ENCODE data around the gene KLK13. TPM values are rescaled to one million over a fixed set of nuclear protein-coding genes. Genes with fewer than 3 reads are reported as not detected.

The KLK13 gene
- total RNA-seq, 4 donors from 2014 or later: 0.63 TPM; not detected in 3

DNA sequence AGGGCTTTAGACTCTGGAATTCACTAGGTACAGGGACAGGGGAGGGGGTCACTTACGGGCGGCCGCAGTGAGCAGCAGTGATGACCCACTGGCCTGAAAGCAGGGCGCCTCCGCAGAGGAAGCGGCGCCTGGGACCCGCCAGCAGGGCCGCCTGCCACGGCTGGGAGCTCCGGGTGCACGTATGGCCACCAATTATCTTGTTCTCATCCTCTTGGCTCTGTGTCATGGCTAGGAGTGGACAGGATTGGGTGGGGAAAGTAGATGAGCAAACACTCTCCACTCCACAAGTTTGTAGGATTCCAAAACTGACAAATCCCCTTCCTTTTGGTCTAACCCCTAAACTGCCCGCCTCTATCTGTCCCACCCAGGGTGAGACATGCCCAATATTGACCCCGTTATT is 16.6 kb upstream of the KLK13 start:
- Histone ChIP-seq H3K9me3 (no peaks in the 10 kb centered on the region), H3K36me3 (no peaks in the 10 kb centered on the region), H3K27me3 (peaks cover 0 to 3% of the 10 kb centered on the region in 2 donors), H3K4me3 (no peak overlapping the region), H3K27ac (no peak overlapping the region), H3K4me1 (no peaks in the 10 kb centered on the region)
- no peak for DNase-seq (ENCODE audit: low spot score in 2 of 2)
- 85 to 90% methylated on average over 14 of the region's 14 CpGs for WGBS, 2 donors
- TF ChIP-seq CTCF (IDR thresholded peaks at IDR 0.05) (no peak), POLR2A (IDR thresholded peaks at IDR 0.05) (no peak), EP300 (IDR thresholded peaks at IDR 0.05) (no peak)

DNA sequence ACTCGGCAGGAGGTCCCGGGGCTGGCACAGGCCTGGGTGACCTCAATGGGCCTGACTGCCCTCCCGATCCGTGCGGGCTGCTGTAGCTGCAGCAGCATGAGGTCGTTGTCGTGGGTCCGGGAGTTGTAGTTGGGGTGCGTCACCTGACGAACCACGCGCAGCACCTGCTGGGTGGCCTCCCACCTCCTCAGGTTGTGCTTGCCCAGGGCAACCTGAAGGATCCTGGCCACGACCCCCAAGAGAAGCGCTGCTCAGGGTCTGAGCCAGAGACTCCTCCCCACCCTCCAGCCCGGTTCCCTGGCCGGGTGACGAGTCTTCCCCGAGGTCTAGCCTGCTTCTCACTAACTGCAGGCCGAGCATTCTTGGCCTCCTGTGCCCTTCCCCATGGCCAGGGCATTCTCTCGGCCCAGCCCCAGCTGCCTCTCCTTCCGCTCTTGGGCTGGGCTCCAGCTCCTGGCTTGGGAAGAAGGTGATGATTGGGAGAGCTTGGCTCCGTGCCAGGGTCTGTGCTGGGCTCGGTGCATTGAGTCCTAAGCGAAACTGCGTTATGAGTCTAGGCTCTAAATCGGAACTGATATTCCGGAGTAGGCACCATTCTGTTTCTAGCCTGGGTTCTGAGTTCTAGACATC is 14.7 kb upstream of the KLK13 start:
- peaks cover 0 to 3% of the 10 kb centered on the region in 2 donors for H3K27me3 ChIP-seq
- no peak overlapping the region for H3K4me3 ChIP-seq
- no peaks in the 10 kb centered on the region for H3K9me3 ChIP-seq
- H3K27ac ChIP-seq: no peak overlapping the region
- TF ChIP-seq POLR2A (IDR thresholded peaks at IDR 0.05) (no peak), CTCF (IDR thresholded peaks at IDR 0.05) (no peak), EP300 (IDR thresholded peaks at IDR 0.05) (no peak)
- no peaks in the 10 kb centered on the region for H3K36me3 ChIP-seq
- 69 to 72% methylated on average over 21 to 23 of the region's 27 CpGs for WGBS, 2 donors
- no peaks in the 10 kb centered on the region for H3K4me1 ChIP-seq
- peak in 1 of 2 donors; percentile 23 for DNase-seq (ENCODE audit: low spot score in 2 of 2)

DNA sequence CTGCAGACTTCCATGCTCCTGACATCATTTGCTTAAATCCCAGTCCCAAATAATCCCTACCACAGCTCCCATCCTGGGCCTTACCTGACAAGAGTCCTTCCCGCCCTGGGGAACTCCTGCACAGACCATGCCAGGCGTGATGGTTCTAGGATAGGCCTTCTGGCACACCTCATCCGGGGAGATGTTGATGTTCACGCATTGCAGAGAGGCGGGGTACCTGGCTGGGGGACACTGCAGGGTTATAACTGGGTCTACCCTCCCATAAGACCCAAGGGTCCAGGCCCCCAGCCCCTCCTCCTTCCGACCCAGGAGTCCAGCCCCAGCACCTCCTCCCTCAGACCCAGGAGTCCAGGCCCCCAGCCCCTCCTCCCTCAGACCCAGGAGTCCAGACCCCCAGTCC is 13.8 kb upstream of the KLK13 start:
- Histone ChIP-seq H3K9me3 (peaks cover 0 to 6% (median 0%) of the 10 kb centered on the region in 4 donors), H3K27me3 (peaks cover 0 to 3% of the 10 kb centered on the region in 2 donors), H3K4me1 (no peaks in the 10 kb centered on the region), H3K36me3 (no peaks in the 10 kb centered on the region), H3K27ac (no peak overlapping the region), H3K4me3 (no peak overlapping the region)
- 80 to 84% methylated on average over 6 of the region's 6 CpGs for WGBS, 2 donors
- TF ChIP-seq POLR2A (IDR thresholded peaks at IDR 0.05) (no peak), CTCF (IDR thresholded peaks at IDR 0.05) (no peak), EP300 (IDR thresholded peaks at IDR 0.05) (no peak)
- no peak for DNase-seq (ENCODE audit: low spot score in 2 of 2)

DNA sequence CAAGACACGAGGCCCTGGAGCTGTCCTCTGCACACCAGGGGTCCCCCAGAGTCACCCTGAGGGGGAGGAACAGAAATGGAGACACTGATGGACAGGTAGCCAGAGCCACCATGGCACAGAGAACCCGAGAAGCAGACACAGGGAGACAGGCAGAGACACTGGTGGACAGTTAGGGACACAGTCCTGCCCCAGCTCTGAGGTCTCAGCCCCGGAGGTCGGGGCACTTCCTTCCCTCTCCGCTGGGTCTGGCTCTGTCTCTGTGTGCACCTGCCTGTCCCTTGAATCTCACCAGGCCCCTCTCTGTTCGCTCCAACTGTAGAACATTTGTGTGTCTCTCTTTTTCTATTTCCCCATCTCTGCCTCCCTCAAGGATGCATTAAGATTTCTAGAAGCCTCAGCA is 13.2 kb upstream of the KLK13 start:
- H3K4me1 ChIP-seq: no peaks in the 10 kb centered on the region
- H3K4me3 ChIP-seq: no peak overlapping the region
- no peak for DNase-seq (ENCODE audit: low spot score in 2 of 2)
- peaks cover 0 to 12% (median 0%) of the 10 kb centered on the region in 4 donors for H3K9me3 ChIP-seq
- no peak for TF ChIP-seq CTCF (IDR thresholded peaks at IDR 0.05)
- TF ChIP-seq EP300 (IDR thresholded peaks at IDR 0.05): no peak
- no peak for TF ChIP-seq POLR2A (IDR thresholded peaks at IDR 0.05)
- peaks cover 0 to 3% of the 10 kb centered on the region in 2 donors for H3K27me3 ChIP-seq
- no peak overlapping the region for H3K27ac ChIP-seq
- no peaks in the 10 kb centered on the region for H3K36me3 ChIP-seq
- 66 to 72% methylated on average over 6 of the region's 6 CpGs for WGBS, 2 donors

GRCh38 chr19:51076631-51077213 is 11.8 kb upstream of the KLK13 start:
- H3K27me3 ChIP-seq: peaks cover 0 to 3% of the 10 kb centered on the region in 2 donors
- no peak overlapping the region for H3K27ac ChIP-seq
- no peak overlapping the region for H3K4me3 ChIP-seq
- no peak for TF ChIP-seq CTCF (IDR thresholded peaks at IDR 0.05)
- TF ChIP-seq POLR2A (IDR thresholded peaks at IDR 0.05): no peak
- no peak for TF ChIP-seq EP300 (IDR thresholded peaks at IDR 0.05)
- 75% methylated on average over 14 of the region's 14 CpGs for whole genome bisulfite sequencing, 2 donors
- peaks cover 0 to 14% (median 0%) of the 10 kb centered on the region in 4 donors for H3K9me3 ChIP-seq
- no peaks in the 10 kb centered on the region for H3K4me1 ChIP-seq
- DNase-seq (ENCODE audit: low spot score in 2 of 2): no peak
- no peaks in the 10 kb centered on the region for H3K36me3 ChIP-seq

Measured in tibial nerve (tissue), 4 donors.